GM12874 (cell line): Measurements from ENCODE around the gene FGF5.
A peak's percentile ranks its signal among the peaks of the same experiment; 100 is the strongest.

Experiments
- TF ChIP-seq, protein P1 (sequence below): IDR thresholded peaks from 2 replicates; pipeline ENCODE4 v1.5.1; 2011; ENCODE audit warnings: low read depth, mild to moderate bottlenecking, control low read depth, low read length, moderate library complexity; ENCODE audit not compliant: insufficient read depth

Gene FGF5

DNA sequence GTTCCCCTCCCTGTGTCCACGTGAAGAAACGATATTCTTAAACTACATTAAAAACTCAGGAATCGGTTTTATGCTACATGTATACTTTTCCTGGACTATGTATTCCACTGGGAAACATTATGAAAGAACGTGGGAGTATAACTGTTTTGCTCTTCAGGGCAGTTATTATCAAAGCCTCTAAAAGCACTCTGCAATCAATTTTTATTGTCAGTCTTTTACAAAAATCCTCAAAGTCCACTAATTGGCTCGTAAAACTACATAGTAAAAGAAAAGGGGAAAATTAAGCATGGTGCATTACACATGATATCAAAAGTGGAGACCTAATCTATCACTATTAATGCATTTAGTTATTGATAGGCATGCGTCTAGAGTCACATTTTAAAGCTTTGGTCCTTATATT lies 57.7 kb downstream of the FGF5 start:
- TF ChIP-seq, protein P1, sequence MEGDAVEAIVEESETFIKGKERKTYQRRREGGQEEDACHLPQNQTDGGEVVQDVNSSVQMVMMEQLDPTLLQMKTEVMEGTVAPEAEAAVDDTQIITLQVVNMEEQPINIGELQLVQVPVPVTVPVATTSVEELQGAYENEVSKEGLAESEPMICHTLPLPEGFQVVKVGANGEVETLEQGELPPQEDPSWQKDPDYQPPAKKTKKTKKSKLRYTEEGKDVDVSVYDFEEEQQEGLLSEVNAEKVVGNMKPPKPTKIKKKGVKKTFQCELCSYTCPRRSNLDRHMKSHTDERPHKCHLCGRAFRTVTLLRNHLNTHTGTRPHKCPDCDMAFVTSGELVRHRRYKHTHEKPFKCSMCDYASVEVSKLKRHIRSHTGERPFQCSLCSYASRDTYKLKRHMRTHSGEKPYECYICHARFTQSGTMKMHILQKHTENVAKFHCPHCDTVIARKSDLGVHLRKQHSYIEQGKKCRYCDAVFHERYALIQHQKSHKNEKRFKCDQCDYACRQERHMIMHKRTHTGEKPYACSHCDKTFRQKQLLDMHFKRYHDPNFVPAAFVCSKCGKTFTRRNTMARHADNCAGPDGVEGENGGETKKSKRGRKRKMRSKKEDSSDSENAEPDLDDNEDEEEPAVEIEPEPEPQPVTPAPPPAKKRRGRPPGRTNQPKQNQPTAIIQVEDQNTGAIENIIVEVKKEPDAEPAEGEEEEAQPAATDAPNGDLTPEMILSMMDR = no peak

DNA sequence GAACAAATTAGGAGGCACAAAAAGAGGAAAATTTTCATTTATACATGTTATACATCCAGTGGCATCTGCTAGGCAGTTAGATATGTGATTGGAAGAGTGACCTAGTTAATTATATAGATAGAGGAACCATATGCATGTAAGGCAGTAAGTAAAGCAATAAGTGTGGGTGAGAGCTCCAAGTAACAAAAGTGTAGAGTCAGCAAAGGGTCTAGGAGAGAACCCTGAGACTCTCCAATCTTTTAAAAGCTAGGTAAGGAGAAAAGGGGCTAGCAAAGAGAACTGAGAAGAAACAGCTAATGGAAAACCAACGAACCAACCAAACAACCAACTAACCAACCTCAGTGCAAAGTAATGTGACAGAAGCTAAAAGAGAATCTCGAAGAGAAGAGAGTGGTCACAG lies 65.2 kb downstream of the FGF5 start:
- TF ChIP-seq, protein P1 = no peak

DNA sequence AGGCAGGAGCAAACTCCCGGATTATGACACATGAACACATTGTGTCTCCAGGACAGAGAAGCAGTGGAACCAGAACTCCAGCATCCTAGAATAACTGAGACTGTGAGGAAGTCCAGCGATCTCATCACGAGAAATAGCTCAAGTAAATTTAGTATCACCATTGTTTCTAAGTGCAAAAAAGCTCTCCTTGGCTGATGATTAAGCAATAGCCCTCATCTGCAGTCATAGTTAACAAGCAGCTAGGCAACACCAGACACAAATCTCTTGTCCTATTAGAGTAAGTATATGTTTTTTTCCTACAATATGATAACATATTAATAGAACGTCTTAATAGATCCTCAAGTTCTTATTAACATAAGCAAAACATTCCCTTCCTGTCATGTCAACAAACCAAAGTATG lies 66.7 kb downstream of the FGF5 start:
- TF ChIP-seq, protein P1 = no peak

DNA sequence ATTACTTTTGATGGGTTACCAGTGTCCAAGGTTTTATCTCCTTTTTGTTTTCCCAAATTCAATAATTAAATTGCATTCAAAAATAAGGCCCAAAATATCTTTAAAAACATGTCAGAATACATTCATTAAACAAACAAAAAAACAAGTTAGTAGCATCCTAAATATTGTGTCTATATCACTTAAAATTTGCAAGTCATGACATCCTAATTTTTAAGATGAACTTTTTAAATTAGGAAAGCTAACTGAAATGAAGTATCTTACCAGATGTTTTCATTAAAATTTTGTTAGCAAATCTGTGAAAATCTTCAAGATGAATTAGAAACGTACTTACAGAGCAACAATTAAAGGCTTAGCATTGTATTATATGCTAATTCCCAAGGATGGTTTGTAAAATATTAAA lies 68.1 kb downstream of the FGF5 start:
- TF ChIP-seq, protein P1 = no peak

DNA sequence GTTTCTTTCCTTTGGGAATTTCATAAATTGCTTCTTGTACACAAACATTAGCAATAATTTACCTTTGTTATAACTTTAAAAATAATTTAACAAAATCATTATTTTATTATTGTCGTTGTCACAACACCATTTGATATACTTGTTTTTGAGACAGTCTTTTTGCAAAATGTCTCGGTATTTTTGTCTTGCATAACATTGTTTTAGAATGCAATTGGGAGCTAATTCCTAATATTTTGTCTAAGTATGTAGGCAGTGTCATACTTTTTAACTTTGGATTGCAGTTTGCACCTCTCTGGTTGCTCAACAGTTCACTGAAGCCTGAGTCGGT lies 68.7 kb downstream of the FGF5 start:
- TF ChIP-seq, protein P1 = no peak

DNA sequence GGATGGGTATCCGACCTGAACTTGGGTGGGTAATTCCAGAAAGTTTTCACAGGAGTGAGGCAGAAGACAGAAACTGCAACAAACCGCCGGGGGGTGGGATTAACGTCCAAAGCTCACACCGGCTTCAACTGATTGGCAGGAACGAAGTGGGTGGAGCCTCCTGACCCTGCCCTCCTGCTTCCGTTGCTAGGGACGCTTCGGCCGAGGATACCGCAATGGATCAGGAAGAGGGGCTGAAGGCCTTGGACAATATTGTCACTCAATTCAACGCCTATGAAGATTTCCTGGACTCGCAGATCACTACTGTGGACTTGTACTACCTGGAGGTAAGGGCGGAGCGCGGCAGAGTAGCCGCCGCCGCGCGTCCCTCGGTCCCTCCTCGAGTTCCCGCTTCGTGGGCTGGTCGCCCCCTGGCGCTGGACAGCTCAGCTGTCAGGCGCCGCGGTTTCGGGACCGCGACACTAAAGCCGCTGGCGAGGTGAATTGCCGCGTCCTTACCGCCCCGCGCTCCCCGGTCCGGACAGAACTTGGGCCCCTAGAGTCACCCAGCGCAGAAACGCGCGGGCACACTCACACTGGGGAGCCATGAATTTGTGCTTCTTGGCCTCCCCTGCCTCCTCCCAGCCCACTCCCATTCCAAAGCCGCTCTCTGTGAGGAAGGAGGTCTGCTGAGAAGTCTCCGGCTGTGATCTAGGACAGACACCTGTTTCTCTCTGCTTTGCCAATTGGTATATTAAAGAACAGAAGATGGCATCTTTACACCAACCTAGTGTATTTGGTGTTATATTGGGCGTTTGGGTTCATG lies 69.3 kb downstream of the FGF5 start, which contains the start of gene CFAP299:
Gene CFAP299, plus strand, starts transcription at position 177 of the 805 bp plus-strand sequence.
- TF ChIP-seq, protein P1 = peak; percentile 62

DNA sequence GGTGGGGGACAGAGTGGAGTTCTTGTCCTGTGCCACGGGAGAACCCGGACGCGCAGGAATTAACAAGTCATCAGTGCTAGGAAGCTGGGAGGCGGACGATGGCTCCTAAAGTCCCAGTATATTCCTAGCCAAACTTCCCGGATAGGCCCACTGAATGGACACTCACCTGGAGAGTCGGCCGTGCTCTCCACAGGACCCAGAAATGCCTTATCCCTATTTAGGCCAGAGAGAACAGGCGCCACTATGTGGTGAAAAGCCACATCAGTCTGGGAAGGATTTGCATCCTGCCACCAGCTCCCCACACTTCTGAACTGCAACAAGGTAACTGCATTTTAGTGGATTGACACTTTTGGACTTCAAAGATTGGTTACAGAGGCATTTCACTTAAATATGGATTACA lies 70.1 kb downstream of the FGF5 start:
- TF ChIP-seq, protein P1 = 0 out of 2 replicates have a peak, but pooled peaks have one; percentile 11
